Measurements from ENCODE around the gene ANO6. TPM values are rescaled to one million over a fixed set of nuclear protein-coding genes. Genes with fewer than 3 reads are reported as not detected.

Gene ANO6
- total and polyA plus RNA-seq, 2 of the 4 experiments (the other 2 are of a cell fraction): 21.6 to 41.0 TPM

GRCh38 chr12:45227316-45228067 lies 11.6 kb downstream of the ANO6 start:
- no peaks in the 10 kb centered on the region for H3K9me3 ChIP-seq (ENCODE audit: control insufficient read depth, insufficient read depth, low read length)
- H3K9ac ChIP-seq (ENCODE audit: low read depth, low read length): no peak overlapping the region
- intact Hi-C loops (cut with micrococcal nuclease) (no loop called here), in situ Hi-C loops (cut with MboI; ENCODE audit: low sequenced_read_pairs) (no loop called here), dilution Hi-C loops (cut with HindIII; ENCODE audit: low sequenced_read_pairs, unreplicated experiment) (no loop called here)
- no peak overlapping the region; the same call in 2 of the 3 replicates for H2BK15ac ChIP-seq (ENCODE audit: low read depth, low read length)
- peaks cover 18% of the 10 kb centered on the region; the same call in 1 of the 2 replicates for H4K20me1 ChIP-seq (ENCODE audit: insufficient read depth, low read length)
- no peak overlapping the region for H2AK9ac ChIP-seq (replicated peaks; ENCODE audit: low read depth, low read length, poor library complexity)
- H3K27ac ChIP-seq (ENCODE audit: insufficient read depth, low read length): no peak overlapping the region
- no TSS peak for BruUV-seq (replicated peaks)
- no peak overlapping the region for H3K56ac ChIP-seq (ENCODE audit: extremely low read depth, insufficient read depth, low read length)
- no peak overlapping the region for H4K5ac ChIP-seq (ENCODE audit: low read depth, low read length)
- 0 out of 2 replicates have a peak overlapping the region, but pooled peaks have one; percentile 5 for H3K23ac ChIP-seq (ENCODE audit: low read depth, low read length)
- H4K8ac ChIP-seq (ENCODE audit: low read depth in 2 of 2, low read length in 2 of 2): no peak overlapping the region
- no peak for ATAC-seq (ENCODE audit: low read depth)
- no peak for TF ChIP-seq MXI1 (IDR thresholded peaks at IDR 0.05; ENCODE audit: borderline replicate concordance, low read depth, low read length)
- no peak overlapping the region for H2BK120ac ChIP-seq (ENCODE audit: low read depth, low read length)
- ChIA-PET CTCF (no interaction called here), POLR2A (ENCODE audit: unreplicated experiment) (no interaction called here)
- no peak overlapping the region for H2AK5ac ChIP-seq (ENCODE audit: low read depth, low read length)
- H3K9me1 ChIP-seq (ENCODE audit: insufficient read depth, low read length): peaks cover 10% of the 10 kb centered on the region
- H3K4ac ChIP-seq (ENCODE audit: low read depth, low read length): no peak overlapping the region
- no peak for DNase-seq
- no peak overlapping the region for H3K4me2 ChIP-seq (ENCODE audit: low read depth, low read length)
- H3K4me1 ChIP-seq (ENCODE audit: control insufficient read depth, insufficient read depth, low read length): peaks cover 11% of the 10 kb centered on the region
- no peaks in the 10 kb centered on the region for H3K36me3 ChIP-seq (ENCODE audit: control insufficient read depth, insufficient read depth, low read length)
- no peak overlapping the region for H3K14ac ChIP-seq (replicated peaks; ENCODE audit: low read depth, low read length)
- no peak overlapping the region for H2BK20ac ChIP-seq (ENCODE audit: low read depth, low read length)
- H2AFZ ChIP-seq (replicated peaks; ENCODE audit: low read length, poor library complexity): no peak overlapping the region
- H3K27me3 ChIP-seq (ENCODE audit: control insufficient read depth, insufficient read depth, low read length): no peaks in the 10 kb centered on the region
- 100% methylated on average over 1 of the region's 3 CpGs; no CpG with 5 or more reads in 1 of the 2 experiments for WGBS, 2 experiments (ENCODE audit: extremely low coverage in 2 of 2, insufficient read length in 1 of 2)
- no peak overlapping the region for H4K91ac ChIP-seq (ENCODE audit: insufficient read depth, low read depth, low read length)
- no peak overlapping the region for H3K18ac ChIP-seq (ENCODE audit: low read depth, low read length)
- H2BK5ac ChIP-seq (ENCODE audit: low read depth, low read length, poor library complexity, severe bottlenecking): no peak overlapping the region
- peaks cover 27 to 77% of the 10 kb centered on the region in 2 experiments for H3K79me1 ChIP-seq (ENCODE audit: low read depth in 1 of 2, low read length in 2 of 2)
- H3K4me3 ChIP-seq (ENCODE audit: insufficient read depth, low read depth, low read length): no peak overlapping the region

Data from IMR-90 (cell line).